HG03039 (cell line): ENCODE measurements around the gene OR8K5.
"Not testable (repeated sequence)": the region's sequence is repeated elsewhere in the genome, so short reads cannot be mapped to it uniquely, and the experiment has no call there.

Source experiments
- ATAC-seq: cut with Tn5 transposase; IDR thresholded peaks from one replicate; pipeline ENCODE4 v1.9.1; 2021; ENCODE audit warnings: mild to moderate bottlenecking, moderate library complexity; ENCODE audit not compliant: unreplicated experiment

The OR8K5 gene, protein sequence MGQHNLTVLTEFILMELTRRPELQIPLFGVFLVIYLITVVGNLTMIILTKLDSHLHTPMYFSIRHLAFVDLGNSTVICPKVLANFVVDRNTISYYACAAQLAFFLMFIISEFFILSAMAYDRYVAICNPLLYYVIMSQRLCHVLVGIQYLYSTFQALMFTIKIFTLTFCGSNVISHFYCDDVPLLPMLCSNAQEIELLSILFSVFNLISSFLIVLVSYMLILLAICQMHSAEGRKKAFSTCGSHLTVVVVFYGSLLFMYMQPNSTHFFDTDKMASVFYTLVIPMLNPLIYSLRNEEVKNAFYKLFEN

DNA sequence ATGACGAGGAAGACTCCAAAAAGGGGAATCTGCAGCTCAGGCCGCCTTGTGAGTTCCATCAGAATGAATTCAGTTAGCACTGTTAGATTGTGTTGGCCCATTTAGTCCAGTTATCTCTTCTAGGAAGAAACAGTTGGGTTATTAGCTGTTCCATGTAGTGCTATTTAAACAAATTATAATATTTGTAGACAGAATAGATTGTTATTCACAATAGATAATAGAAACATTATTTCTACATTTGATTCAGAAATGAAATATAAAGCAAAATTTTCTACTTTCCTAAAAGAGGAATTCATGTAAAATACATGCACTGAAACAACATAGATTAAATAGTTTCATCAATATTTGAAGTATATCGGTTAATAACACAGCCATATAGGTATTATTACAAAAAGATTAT, at the start of gene OR8K5:
TSS of gene OR8K5 (minus strand) at position 101 of the 400 bp plus-strand sequence. CDS start at position 101, 0 bp downstream.
- ATAC-seq = no peak

DNA sequence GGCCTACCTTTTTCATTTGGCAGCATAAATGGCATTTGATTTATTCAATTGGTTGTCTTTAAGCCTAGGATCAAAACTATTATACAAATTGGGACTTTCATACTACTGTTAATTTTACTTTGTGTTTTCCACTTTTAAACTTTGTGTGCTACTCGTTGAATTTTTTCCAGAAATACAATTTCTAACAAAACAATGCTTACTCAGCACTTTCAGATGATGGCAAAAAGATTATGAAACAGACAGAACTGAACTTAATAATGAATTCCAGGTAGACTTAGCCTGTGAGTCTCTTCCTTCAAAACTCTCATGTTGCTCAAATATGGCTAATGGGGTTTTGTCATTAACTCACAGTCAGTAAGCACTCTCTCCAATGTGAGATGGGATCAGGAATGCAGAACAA, 47.7 kb upstream of the OR8K5 start:
- ATAC-seq = no peak

DNA sequence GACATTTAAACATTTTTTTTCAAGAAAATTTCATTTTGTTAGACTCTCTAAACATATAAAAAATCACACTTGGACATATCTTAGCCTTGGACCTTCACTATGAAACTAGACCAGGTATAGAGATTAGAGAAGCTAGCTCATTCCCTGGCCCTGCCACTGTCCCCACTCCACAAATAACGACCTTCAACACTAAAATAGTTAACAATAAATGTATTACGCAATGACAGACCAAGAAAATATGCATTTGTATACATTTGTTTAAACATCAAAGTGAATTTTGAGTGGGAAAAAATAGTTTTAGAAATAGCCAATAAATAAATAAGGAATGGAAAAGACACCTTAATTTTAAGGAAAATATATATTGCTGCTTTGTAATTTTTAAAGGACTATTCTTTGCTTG, 37.2 kb upstream of the OR8K5 start:
- ATAC-seq = no peak

DNA sequence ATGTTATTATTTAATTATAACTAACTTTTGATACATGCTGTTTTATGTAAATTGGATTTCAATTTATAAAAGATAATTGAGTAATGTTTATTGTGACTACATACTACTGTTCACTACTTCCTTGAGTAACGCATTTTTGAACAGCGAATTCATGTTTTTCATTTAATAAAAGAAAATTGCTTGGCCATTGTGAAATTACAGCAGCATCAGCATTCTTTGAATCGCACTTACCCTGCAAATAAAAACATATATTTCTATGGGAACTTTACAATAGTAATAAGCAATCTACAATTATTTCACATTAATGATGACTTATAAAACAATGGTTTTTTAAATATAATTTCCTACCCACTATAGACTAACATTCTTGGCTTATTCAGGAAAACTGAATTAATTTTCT, 36.6 kb upstream of the OR8K5 start:
- ATAC-seq = no peak

DNA sequence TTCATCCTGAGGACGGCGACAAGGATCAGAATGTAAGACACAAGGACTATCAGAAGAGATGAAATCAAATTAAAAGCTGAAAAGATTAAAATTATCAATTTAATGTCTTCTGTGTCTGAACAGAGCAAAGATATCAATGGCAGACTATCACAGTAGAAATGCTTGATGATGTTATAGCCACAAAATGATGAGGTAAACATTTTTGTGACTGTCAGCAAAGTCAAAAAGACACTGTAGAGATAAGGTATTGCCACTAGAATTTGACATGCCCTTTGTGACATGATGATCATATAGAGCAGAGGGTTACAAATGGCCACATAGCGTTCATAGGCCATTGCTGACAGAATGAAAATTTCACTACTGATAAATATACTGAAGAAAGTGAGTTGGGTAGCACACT, 28.5 kb upstream of the OR8K5 start:
- ATAC-seq = no peak

DNA sequence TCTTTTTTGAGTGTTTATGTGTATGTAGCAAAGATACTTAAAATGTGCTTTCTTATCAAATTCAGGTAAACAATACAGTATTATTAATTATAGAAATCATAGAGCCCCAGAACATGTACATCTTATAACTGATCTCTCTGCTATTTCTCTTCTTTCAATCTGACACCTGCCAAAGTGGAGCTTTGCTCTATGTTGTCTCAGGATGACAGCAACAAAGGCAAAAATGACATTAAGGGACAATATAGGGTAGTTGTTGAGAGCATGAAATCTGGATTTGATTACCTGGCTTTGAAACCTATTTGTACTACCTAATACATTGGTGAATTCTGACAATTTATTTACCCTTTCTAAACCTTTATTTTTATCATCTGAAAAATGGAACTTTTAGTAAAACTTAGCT, 23.3 kb upstream of the OR8K5 start:
- ATAC-seq = no peak

DNA sequence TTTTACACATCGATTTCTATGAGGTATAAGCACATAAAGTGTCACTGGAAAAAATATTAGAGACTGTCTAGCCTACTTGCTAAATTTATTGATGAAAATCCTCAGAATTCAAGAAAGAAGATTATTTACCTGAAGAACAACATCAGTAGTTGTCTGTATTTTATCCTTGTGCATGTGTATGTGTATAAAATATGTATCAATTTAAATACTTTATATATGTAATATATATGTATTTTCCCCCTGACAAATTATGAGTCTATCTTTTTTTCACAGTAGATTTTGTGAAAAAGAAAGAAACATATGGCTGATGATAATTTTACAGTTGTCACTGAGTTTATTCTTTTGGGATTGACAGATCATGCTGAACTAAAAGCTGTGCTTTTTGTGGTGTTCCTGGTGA, 16.2 kb upstream of the OR8K5 start, which contains the start of gene OR5J2:
TSS of gene OR5J2 (plus strand) at position 301 of the 400 bp plus-strand sequence. CDS start at position 301, 0 bp downstream.
- ATAC-seq = no peak

DNA sequence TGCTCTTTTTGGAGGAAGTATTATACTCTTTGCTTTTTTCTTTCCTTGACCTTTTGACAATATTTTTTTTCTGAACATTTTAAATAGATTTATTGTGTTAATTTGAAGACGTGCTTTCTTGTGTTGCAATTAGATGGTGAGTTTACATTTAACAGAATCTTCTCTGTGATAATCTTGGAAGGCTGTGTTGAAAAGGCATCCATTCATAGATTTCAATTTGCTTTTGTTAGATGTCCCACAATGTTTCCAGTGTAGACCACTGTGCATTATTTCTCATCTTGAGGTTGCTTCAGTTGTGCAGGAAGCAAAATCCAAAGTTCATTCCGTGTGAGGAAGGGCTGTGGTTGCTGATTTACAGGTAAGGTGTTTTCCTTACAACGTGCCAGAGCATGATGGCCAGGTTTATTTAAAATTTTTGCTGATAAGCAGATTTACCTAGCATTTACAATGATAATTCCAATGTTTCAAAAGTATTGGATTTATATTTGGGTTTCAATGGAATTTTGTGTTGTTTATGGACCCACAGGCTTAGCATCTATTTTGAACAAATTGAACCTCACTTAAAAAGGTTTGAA, 12.2 kb upstream of the OR8K5 start:
- no peak for ATAC-seq

DNA sequence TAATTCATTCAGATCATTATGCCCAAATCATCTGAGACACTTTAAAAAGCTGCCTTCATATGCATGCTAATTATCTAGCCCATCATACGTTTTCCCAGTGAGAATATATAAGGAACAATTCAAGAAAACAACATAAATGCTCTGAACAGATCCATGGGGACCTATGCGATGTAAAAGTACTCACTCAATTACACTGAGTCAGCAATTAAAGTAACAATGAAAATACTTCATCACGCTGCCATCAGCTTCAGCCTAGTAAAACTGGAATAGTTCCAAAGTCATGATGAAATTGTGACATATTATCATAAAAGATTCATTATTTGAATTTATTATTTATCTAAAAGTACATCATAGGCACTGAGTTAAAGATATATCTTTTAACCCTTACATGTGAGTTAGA, 3.7 kb upstream of the OR8K5 start:
- no peak for ATAC-seq

DNA sequence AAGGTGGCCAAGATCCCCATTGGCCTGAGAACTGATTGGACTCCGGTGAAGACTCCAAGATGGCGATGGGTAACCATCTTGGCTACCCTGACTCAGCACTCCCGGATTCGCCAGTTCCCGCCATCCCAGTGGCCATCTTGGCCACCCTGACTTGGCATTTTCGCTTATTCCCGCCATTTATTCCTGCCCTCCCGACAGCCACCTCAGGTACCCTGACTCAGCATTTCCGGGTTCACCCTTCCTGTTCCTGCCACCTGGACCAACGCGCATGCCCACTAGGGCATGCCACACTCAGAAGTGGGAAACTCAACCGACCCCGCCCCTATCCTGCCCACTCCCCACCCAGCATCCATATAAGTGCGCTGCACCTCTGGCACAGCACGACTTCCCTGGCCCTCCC, 7.8 kb downstream of the OR8K5 start:
- ATAC-seq = no peak

DNA sequence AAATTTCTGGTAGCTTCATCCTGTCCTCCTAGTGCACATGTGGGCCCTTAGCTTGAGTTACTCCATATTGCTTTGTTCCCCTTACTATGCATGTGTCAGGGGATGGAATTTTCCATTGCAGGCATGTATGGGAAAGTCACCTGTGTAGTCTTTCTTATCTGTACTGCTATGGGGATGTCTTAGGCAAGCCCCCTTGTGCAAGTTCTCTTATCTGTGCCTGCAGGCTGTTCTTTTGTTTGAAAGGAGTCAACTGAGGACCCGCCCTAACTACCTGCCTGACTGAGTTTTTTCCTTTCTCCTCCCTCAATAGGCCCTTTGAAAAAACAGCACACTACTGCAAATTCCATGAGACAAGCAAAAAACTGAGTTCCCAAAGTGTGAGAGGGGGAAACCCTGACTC, 8.7 kb downstream of the OR8K5 start:
- ATAC-seq = no peak

DNA sequence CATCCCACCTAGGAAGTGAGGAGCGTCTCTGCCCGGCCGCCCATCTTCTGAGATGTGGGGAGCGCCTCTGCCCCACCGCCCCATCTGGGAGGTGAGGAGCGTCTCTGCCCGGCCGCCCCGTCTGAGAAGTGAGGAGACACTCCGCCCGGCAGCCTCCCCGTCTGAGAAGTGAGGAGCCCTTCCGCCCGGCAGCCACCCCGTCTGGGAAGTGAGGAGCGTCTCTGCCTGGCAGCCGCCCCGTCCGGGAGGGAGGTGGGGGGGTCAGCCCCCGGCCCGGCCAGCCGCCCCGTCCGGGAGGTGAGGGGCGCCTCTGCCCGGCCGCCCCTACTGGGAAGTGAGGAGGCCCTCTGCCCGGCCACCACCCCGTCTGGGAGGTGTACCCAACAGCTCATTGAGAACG, 16.4 kb downstream of the OR8K5 start:
- ATAC-seq = not testable (repeated sequence)

DNA sequence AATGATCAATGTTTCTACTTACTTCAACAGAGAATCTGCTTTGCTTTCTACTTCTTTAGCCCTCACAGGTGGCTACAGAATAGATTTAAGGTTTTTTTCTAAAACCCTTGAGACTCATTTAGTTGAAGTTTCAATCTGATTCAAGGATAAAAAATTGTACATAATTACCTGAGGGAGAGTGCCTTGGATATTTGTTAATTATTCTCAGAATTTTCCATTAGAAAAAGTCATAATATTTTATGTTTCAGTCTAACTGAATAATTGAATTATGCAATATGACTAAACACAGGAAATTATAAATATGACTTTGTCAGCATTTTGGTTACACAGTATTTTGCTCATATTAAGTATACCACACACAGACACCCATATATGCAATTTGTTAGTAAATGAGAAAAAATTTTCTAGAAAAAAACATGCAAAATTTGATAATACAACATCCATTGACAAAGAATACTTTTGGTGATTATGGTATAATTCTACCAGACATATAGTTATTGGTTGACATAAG, 19.9 kb downstream of the OR8K5 start, which contains the start of gene OR8J3:
TSS of gene OR8J3 (minus strand) at position 51 of the 511 bp plus-strand sequence. CDS start 2,483 bp downstream, outside the sequence.
- ATAC-seq = no peak

DNA sequence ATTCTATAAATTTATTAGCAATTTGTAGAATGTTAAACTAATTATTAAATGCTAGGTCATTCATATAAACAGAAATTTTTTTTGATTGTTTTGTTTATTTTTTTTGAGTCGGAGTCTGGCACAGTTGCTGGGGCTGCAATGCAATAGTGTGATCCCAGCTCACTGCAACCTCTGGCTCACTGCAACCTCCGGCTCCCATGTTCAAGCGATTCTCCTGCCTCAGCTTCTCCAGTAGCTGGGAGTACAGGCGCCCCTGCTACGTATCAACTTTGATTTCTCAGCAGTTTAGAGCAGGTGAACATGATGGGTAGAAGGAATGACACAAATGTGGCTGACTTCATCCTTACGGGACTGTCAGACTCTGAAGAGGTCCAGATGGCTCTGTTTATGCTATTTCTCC, 38.0 kb downstream of the OR8K5 start, which contains the start of gene OR8H3:
TSS of gene OR8H3 (plus strand) at position 301 of the 400 bp plus-strand sequence. CDS start at position 301, 0 bp downstream.
- no peak for ATAC-seq
